Fibroblast of the conjunctiva (primary cell): ENCODE results near the gene MOK.

Source experiments
- DNase-seq: peaks from one replicate; pipeline ENCODE4 v3.0.0-alpha.2; 2010; ENCODE audit warnings: low read depth

The MOK gene

DNA sequence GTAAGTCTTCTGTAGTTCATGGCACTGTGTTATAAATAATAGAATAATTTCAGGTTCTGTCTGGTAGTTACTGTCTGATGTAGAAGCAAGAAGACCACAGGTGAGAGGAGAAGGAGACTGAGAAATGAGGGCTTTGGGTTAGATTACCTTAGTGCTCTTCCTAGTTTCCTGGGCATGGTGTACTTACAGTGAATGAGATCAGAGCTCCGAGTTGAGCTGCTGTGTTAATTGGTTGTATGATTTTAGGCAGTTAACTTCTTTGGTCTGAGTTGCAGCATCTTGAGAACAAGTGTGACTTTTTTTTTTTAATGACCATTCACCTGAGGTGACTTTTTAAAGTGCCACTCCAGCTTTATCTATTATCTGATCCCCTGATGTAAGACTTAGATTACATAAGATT is 123.8 kb downstream of the MOK start:
- no peak for DNase-seq

DNA sequence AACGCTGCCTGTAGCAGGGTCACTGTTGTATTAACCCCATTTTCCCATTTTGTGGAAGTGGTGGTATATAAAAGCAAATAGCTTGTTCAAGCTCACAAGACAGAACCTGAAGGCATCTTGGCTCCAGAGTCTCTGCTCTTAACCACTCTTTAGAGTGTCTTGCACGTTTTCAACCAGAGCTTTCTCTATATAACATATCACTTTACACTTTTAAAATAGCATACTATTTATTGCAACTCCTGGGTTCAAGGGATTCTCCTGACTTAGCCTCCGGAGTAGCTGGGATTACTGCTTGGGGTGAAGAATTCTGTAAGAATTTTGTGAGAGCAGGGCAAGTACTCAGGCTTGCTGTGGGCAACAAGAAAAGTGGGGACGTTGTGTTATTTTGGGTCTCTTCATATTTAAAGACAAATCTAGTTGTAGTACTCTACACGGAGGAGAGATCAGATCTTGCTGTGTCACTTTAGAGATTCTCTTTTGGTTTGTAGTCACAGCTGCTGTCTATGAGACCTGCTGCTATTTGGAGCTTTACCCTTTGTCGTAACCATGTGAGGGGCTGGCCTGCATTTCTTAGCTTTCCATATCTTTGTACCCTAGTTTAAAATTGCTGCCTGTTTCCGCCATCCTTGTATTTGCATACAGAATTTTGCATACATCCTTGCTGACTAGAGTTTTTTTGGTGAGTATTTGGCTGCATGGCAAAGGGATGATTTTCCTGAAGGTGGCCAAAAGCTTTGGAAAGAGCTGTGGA is 124.5 kb downstream of the MOK start:
- DNase-seq: no peak
